Ascending aorta (tissue), 2 donors: ENCODE measurements around the gene GABBR1. TPM values are rescaled to one million over a fixed set of nuclear protein-coding genes. Genes with fewer than 3 reads are reported as not detected.

Experiments
- DNase-seq, 2 donors: peaks; one replicate each; pipeline ENCODE4 v3.0.0-alpha.2; 2019; ENCODE audit warnings: low spot score in 2 of 2
- H3K27ac ChIP-seq, 2 donors: fragments of 200-600 bp; sonication (generic); one replicate each; pipeline ENCODE4 v1.5.1; 2016 to 2017; ENCODE audit warnings: mild to moderate bottlenecking in 1 of 2
- H3K27me3 ChIP-seq: fragments of 200-600 bp; sonication (generic); one replicate; pipeline ENCODE4 v1.5.1; 2017
- H3K36me3 ChIP-seq, 2 donors: fragments of 200-600 bp; sonication (generic); one replicate each; pipeline ENCODE4 v1.5.1; 2016
- H3K4me1 ChIP-seq, 2 donors: fragments of 200-600 bp; sonication (generic); one replicate each; pipeline ENCODE4 v1.5.1; 2016 to 2017; ENCODE audit warnings: mild to moderate bottlenecking in 1 of 2
- H3K4me3 ChIP-seq, 2 donors: fragments of 200-600 bp; sonication (generic); one replicate each; pipeline ENCODE4 v1.5.1; 2016 to 2017; ENCODE audit warnings: mild to moderate bottlenecking in 1 of 2
- H3K9me3 ChIP-seq, 2 donors: fragments of 200-600 bp; sonication (generic); one replicate each; pipeline ENCODE4 v1.5.1; 2016
- CTCF ChIP-seq, 3 experiments: fragments of 200-600 bp in 2 of 3; fragments of 450-650 bp in 1 of 3; sonication (generic) in 2 of 3; IDR thresholded peaks; one replicate each; pipeline ENCODE4 v1.5.1; 2016 to 2019; ENCODE audit warnings: antibody characterized with exemption in 3 of 3, mild to moderate bottlenecking in 1 of 3, moderate library complexity in 1 of 3
- intact Hi-C: fragments of 100-400 bp; cut with DNase I; formaldehyde crosslinking; loops from one replicate; pipeline ENCODE4 v1.15.1; 2023
- total RNA-seq: library from RNA; depleted of rRNA; stranded (reverse); fragments of >200 nt; gene quantifications from one replicate; pipeline ENCODE4 v1.1.0, GENCODE V29; 2016

Gene GABBR1
- total RNA-seq, 1 donor from 2014 or later = 166 TPM

GRCh38 chr6:29563435-29563965, 69.5 kb downstream of the GABBR1 start:
- H3K4me3 ChIP-seq = no peak overlapping the region
- DNase-seq = no peak
- H3K27me3 ChIP-seq = no peaks in the 10 kb centered on the region
- no peaks in the 10 kb centered on the region for H3K4me1 ChIP-seq
- intact Hi-C loops = no loop called here
- no peak for TF ChIP-seq CTCF (IDR thresholded peaks at IDR 0.05)
- H3K36me3 ChIP-seq = no peaks in the 10 kb centered on the region
- no peak overlapping the region for H3K27ac ChIP-seq
- no peaks in the 10 kb centered on the region for H3K9me3 ChIP-seq

GRCh38 chr6:29561606-29562181, 71.3 kb downstream of the GABBR1 start:
- no peak for TF ChIP-seq CTCF (IDR thresholded peaks at IDR 0.05)
- no peaks in the 10 kb centered on the region for H3K27me3 ChIP-seq
- H3K4me1 ChIP-seq = no peaks in the 10 kb centered on the region
- H3K27ac ChIP-seq = no peak overlapping the region
- H3K9me3 ChIP-seq = no peaks in the 10 kb centered on the region
- no peaks in the 10 kb centered on the region for H3K36me3 ChIP-seq
- no peak for DNase-seq
- no peak overlapping the region for H3K4me3 ChIP-seq
- intact Hi-C loops = no loop called here

GRCh38 chr6:29561091-29561490, 71.9 kb downstream of the GABBR1 start:
- intact Hi-C loops = no loop called here
- Histone ChIP-seq H3K27ac (no peak overlapping the region), H3K27me3 (no peaks in the 10 kb centered on the region), H3K9me3 (no peaks in the 10 kb centered on the region), H3K4me3 (no peak overlapping the region), H3K36me3 (no peaks in the 10 kb centered on the region), H3K4me1 (no peaks in the 10 kb centered on the region)
- no peak for TF ChIP-seq CTCF (IDR thresholded peaks at IDR 0.05)
- no peak for DNase-seq

- H3K4me1 ChIP-seq = no peaks in the 10 kb centered on the region
- no peak within 1 kb of the TSS for H3K4me3 ChIP-seq
- H3K36me3 ChIP-seq = no peaks in the 10 kb centered on the region
- no peaks in the 10 kb centered on the region for H3K27me3 ChIP-seq
- H3K9me3 ChIP-seq = no peaks in the 10 kb centered on the region
- no peak for DNase-seq
- intact Hi-C loops = no loop called here
- TF ChIP-seq CTCF (IDR thresholded peaks at IDR 0.05) = no peak
- no peak within 1 kb of the TSS for H3K27ac ChIP-seq
Observed at GRCh38 chr6:29559524-29560287, 73.3 kb downstream of the GABBR1 start, which contains the start of gene UBD. TSS of gene UBD (minus strand) at chr6:29559732. CDS start at chr6:29559701, 31 bp downstream.

GRCh38 chr6:29558439-29559079, 74.4 kb downstream of the GABBR1 start:
- no peak for TF ChIP-seq CTCF (IDR thresholded peaks at IDR 0.05)
- Histone ChIP-seq H3K4me3 (no peak overlapping the region), H3K36me3 (no peaks in the 10 kb centered on the region), H3K27ac (no peak overlapping the region), H3K4me1 (peaks cover 0 to 2% of the 10 kb centered on the region in 2 donors), H3K9me3 (no peaks in the 10 kb centered on the region), H3K27me3 (no peaks in the 10 kb centered on the region)
- DNase-seq = no peak
- intact Hi-C loops = no loop called here
